ENCODE measurements around the gene GPC5. TPM values are rescaled to one million over a fixed set of nuclear protein-coding genes. Genes with fewer than 3 reads are reported as not detected.

GPC5 gene
- total RNA-seq, 2 donors from 2014 or later, result 0.55 to 1.0 TPM

- Mint-ChIP-seq H3K36me3 (no peaks in the 10 kb centered on the region), H3K4me1 (ENCODE audit: low read depth in 2 of 2) (no peaks in the 10 kb centered on the region), H3K4me3 (no peak overlapping the region), H3K9me3 (peaks cover 3% of the 10 kb centered on the region), H3K27me3 (peaks cover 0 to 7% of the 10 kb centered on the region in 2 donors), H3K27ac (no peak overlapping the region)
- no peak for ATAC-seq
- no peak for DNase-seq (ENCODE audit: low spot score)
Measured at GRCh38 chr13:91450913-91451312, 52.5 kb downstream of the GPC5 start.

GRCh38 chr13:91454666-91455065 lies 56.2 kb downstream of the GPC5 start:
- ATAC-seq, result no peak
- Mint-ChIP-seq H3K27me3 (peaks cover 2 to 9% of the 10 kb centered on the region in 2 donors), H3K27ac (no peak overlapping the region), H3K36me3 (no peaks in the 10 kb centered on the region), H3K4me3 (no peak overlapping the region), H3K9me3 (no peaks in the 10 kb centered on the region), H3K4me1 (ENCODE audit: low read depth in 2 of 2) (no peaks in the 10 kb centered on the region)
- DNase-seq (ENCODE audit: low spot score), result no peak

GRCh38 chr13:91456837-91457236 lies 58.4 kb downstream of the GPC5 start:
- Mint-ChIP-seq H3K36me3 (no peaks in the 10 kb centered on the region), H3K27ac (no peak overlapping the region), H3K9me3 (no peaks in the 10 kb centered on the region), H3K4me3 (no peak overlapping the region), H3K4me1 (ENCODE audit: low read depth in 2 of 2) (no peaks in the 10 kb centered on the region), H3K27me3 (peaks cover 2 to 9% of the 10 kb centered on the region in 2 donors)
- ATAC-seq, result no peak
- no peak for DNase-seq (ENCODE audit: low spot score)

GRCh38 chr13:91459485-91459884 lies 61.1 kb downstream of the GPC5 start:
- Mint-ChIP-seq H3K4me1 (ENCODE audit: low read depth in 2 of 2) (no peaks in the 10 kb centered on the region), H3K27ac (no peak overlapping the region), H3K36me3 (no peaks in the 10 kb centered on the region), H3K4me3 (no peak overlapping the region), H3K27me3 (peaks cover 2 to 9% of the 10 kb centered on the region in 2 donors), H3K9me3 (no peaks in the 10 kb centered on the region)
- DNase-seq (ENCODE audit: low spot score) (no peak), ATAC-seq (no peak)

GRCh38 chr13:91464336-91464735 lies 65.9 kb downstream of the GPC5 start:
- no peak for DNase-seq (ENCODE audit: low spot score)
- Mint-ChIP-seq H3K9me3 (no peaks in the 10 kb centered on the region), H3K27ac (no peak overlapping the region), H3K4me3 (no peak overlapping the region), H3K4me1 (ENCODE audit: low read depth in 2 of 2) (no peaks in the 10 kb centered on the region), H3K27me3 (no peaks in the 10 kb centered on the region), H3K36me3 (no peaks in the 10 kb centered on the region)
- no peak for ATAC-seq

GRCh38 chr13:91467236-91467635 lies 68.8 kb downstream of the GPC5 start:
- H3K27me3 Mint-ChIP-seq, result peaks cover 0 to 6% of the 10 kb centered on the region in 2 donors
- H3K36me3 Mint-ChIP-seq, result no peaks in the 10 kb centered on the region
- ATAC-seq (no peak), DNase-seq (ENCODE audit: low spot score) (no peak)
- no peak overlapping the region for H3K4me3 Mint-ChIP-seq
- H3K4me1 Mint-ChIP-seq (ENCODE audit: low read depth in 2 of 2), result no peaks in the 10 kb centered on the region
- H3K9me3 Mint-ChIP-seq, result no peaks in the 10 kb centered on the region
- H3K27ac Mint-ChIP-seq, result no peak overlapping the region

- H3K27ac Mint-ChIP-seq, result no peak overlapping the region
- no peak overlapping the region for H3K4me3 Mint-ChIP-seq
- DNase-seq (ENCODE audit: low spot score) (no peak), ATAC-seq (no peak)
- no peaks in the 10 kb centered on the region for H3K4me1 Mint-ChIP-seq (ENCODE audit: low read depth in 2 of 2)
- no peaks in the 10 kb centered on the region for H3K9me3 Mint-ChIP-seq
- no peaks in the 10 kb centered on the region for H3K36me3 Mint-ChIP-seq
- H3K27me3 Mint-ChIP-seq, result peaks cover 0 to 6% of the 10 kb centered on the region in 2 donors
Measured at GRCh38 chr13:91468301-91468700, 69.9 kb downstream of the GPC5 start.

- no peak overlapping the region for H3K27ac Mint-ChIP-seq
- no peaks in the 10 kb centered on the region for H3K4me1 Mint-ChIP-seq (ENCODE audit: low read depth in 2 of 2)
- H3K36me3 Mint-ChIP-seq, result no peaks in the 10 kb centered on the region
- H3K27me3 Mint-ChIP-seq, result peaks cover 0 to 6% of the 10 kb centered on the region in 2 donors
- no peaks in the 10 kb centered on the region for H3K9me3 Mint-ChIP-seq
- no peak for DNase-seq (ENCODE audit: low spot score)
- no peak for ATAC-seq
- H3K4me3 Mint-ChIP-seq, result no peak overlapping the region
Measured at GRCh38 chr13:91470084-91470621, 71.7 kb downstream of the GPC5 start.

- Mint-ChIP-seq H3K36me3 (no peaks in the 10 kb centered on the region), H3K4me1 (ENCODE audit: low read depth in 2 of 2) (no peaks in the 10 kb centered on the region), H3K9me3 (no peaks in the 10 kb centered on the region), H3K4me3 (no peak overlapping the region), H3K27ac (no peak overlapping the region), H3K27me3 (peaks cover 0 to 6% of the 10 kb centered on the region in 2 donors)
- no peak for DNase-seq (ENCODE audit: low spot score)
- no peak for ATAC-seq
Measured at GRCh38 chr13:91470681-91471080, 72.3 kb downstream of the GPC5 start.

- no peak overlapping the region for H3K4me3 Mint-ChIP-seq
- no peak for DNase-seq (ENCODE audit: low spot score)
- no peaks in the 10 kb centered on the region for H3K4me1 Mint-ChIP-seq (ENCODE audit: low read depth in 2 of 2)
- ATAC-seq, result no peak
- H3K36me3 Mint-ChIP-seq, result no peaks in the 10 kb centered on the region
- no peaks in the 10 kb centered on the region for H3K9me3 Mint-ChIP-seq
- no peaks in the 10 kb centered on the region for H3K27me3 Mint-ChIP-seq
- no peak overlapping the region for H3K27ac Mint-ChIP-seq
Measured at GRCh38 chr13:91482427-91482826, 84.0 kb downstream of the GPC5 start.

GRCh38 chr13:91491980-91492379 lies 93.6 kb downstream of the GPC5 start:
- DNase-seq (ENCODE audit: low spot score), result no peak

GRCh38 chr13:91493442-91493841 lies 95.0 kb downstream of the GPC5 start:
- Mint-ChIP-seq H3K27ac (no peak overlapping the region), H3K4me3 (no peak overlapping the region), H3K27me3 (no peaks in the 10 kb centered on the region), H3K9me3 (peaks cover 24% of the 10 kb centered on the region), H3K36me3 (no peaks in the 10 kb centered on the region), H3K4me1 (ENCODE audit: low read depth in 2 of 2) (no peaks in the 10 kb centered on the region)
- no peak for DNase-seq (ENCODE audit: low spot score)
- no peak for ATAC-seq

More at GRCh38 chr13:91491980-91492379, 93.6 kb downstream of the GPC5 start:
- no peak overlapping the region for H3K4me3 Mint-ChIP-seq
- peaks cover 24% of the 10 kb centered on the region for H3K9me3 Mint-ChIP-seq
- no peaks in the 10 kb centered on the region for H3K4me1 Mint-ChIP-seq (ENCODE audit: low read depth in 2 of 2)
- ATAC-seq, result no peak
- H3K27me3 Mint-ChIP-seq, result no peaks in the 10 kb centered on the region
- H3K36me3 Mint-ChIP-seq, result no peaks in the 10 kb centered on the region
- no peak overlapping the region for H3K27ac Mint-ChIP-seq

GRCh38 chr13:91498298-91498697 lies 99.9 kb downstream of the GPC5 start:
- Mint-ChIP-seq H3K4me3 (no peak overlapping the region), H3K36me3 (no peaks in the 10 kb centered on the region), H3K4me1 (ENCODE audit: low read depth in 2 of 2) (no peaks in the 10 kb centered on the region), H3K9me3 (peaks cover 14% of the 10 kb centered on the region), H3K27me3 (no peaks in the 10 kb centered on the region), H3K27ac (no peak overlapping the region)
- no peak for DNase-seq (ENCODE audit: low spot score)
- ATAC-seq, result no peak

- H3K4me1 Mint-ChIP-seq (ENCODE audit: low read depth in 2 of 2), result no peaks in the 10 kb centered on the region
Measured at GRCh38 chr13:91504216-91504615, 105.8 kb downstream of the GPC5 start.

GRCh38 chr13:91506759-91507158 lies 108.3 kb downstream of the GPC5 start:
- no peak for DNase-seq (ENCODE audit: low spot score)
- H3K27ac Mint-ChIP-seq, result no peak overlapping the region
- no peaks in the 10 kb centered on the region for H3K4me1 Mint-ChIP-seq (ENCODE audit: low read depth in 2 of 2)
- H3K27me3 Mint-ChIP-seq, result no peaks in the 10 kb centered on the region
- peaks cover 7% of the 10 kb centered on the region for H3K9me3 Mint-ChIP-seq
- no peak overlapping the region for H3K4me3 Mint-ChIP-seq
- no peak for ATAC-seq
- no peaks in the 10 kb centered on the region for H3K36me3 Mint-ChIP-seq

More at GRCh38 chr13:91504216-91504615, 105.8 kb downstream of the GPC5 start:
- no peak for ATAC-seq
- DNase-seq (ENCODE audit: low spot score), result no peak
- no peaks in the 10 kb centered on the region for H3K27me3 Mint-ChIP-seq
- no peak overlapping the region for H3K27ac Mint-ChIP-seq
- no peaks in the 10 kb centered on the region for H3K36me3 Mint-ChIP-seq
- H3K4me3 Mint-ChIP-seq, result no peak overlapping the region
- peaks cover 7% of the 10 kb centered on the region for H3K9me3 Mint-ChIP-seq
